ENCODE results near the gene ATG16L1.

ATG16L1 gene

GRCh38 chr2:233260661-233261060, 9.2 kb downstream of the ATG16L1 start:
- Histone ChIP-seq H3K9me3 (ENCODE audit: control insufficient read depth, insufficient read depth, low read depth, low read length) (no peaks in the 10 kb centered on the region), H3K27ac (ENCODE audit: extremely low read depth, low read depth, low read length) (no peak overlapping the region), H3K36me3 (ENCODE audit: control insufficient read depth in 2 of 2, insufficient read depth in 1 of 2, low read length in 2 of 2) (peaks cover 60 to 98% of the 10 kb centered on the region in 2 experiments), H3K4me1 (ENCODE audit: control insufficient read depth, insufficient read depth, low read length) (no peaks in the 10 kb centered on the region), H3K4me3 (ENCODE audit: low read depth, low read length) (no peak overlapping the region)
- ChIA-PET CTCF (interaction anchor here (1.0 kb wide), 1 partner anchor 501 kb away, joined by 3 read pairs; no protein-coding TSS in a partner anchor), POLR2A (no interaction called here)
- TF ChIP-seq ZFP37 (tag by site-specific recombination; IDR thresholded peaks at IDR 0.05) = no peak
- no peak for TF ChIP-seq ZNF248 (tag by site-specific recombination; IDR thresholded peaks at IDR 0.05)
- no peak for TF ChIP-seq ZNF555 (tag by site-specific recombination; conservative IDR thresholded peaks at IDR 0.05)
- TF ChIP-seq ZNF580 (tag by site-specific recombination; IDR thresholded peaks at IDR 0.05) = no peak
- no peak for TF ChIP-seq EGR2 (tag by site-specific recombination; IDR thresholded peaks at IDR 0.05; ENCODE audit: low read depth)
- no peak for TF ChIP-seq ZNF791 (tag by site-specific recombination; IDR thresholded peaks at IDR 0.05)
- TF ChIP-seq GFI1B (tag by site-specific recombination; IDR thresholded peaks at IDR 0.05) = no peak
- TF ChIP-seq KLF16 (tag by site-specific recombination; IDR thresholded peaks at IDR 0.05) = no peak
- TF ChIP-seq ZNF302 (tag by site-specific recombination; IDR thresholded peaks at IDR 0.05; ENCODE audit: low read depth) = no peak
- no peak for TF ChIP-seq KLF7 (tag by site-specific recombination; IDR thresholded peaks at IDR 0.05; ENCODE audit: borderline replicate concordance)
- no peak for TF ChIP-seq ZNF350 (tag by site-specific recombination; IDR thresholded peaks at IDR 0.05)

- H3K36me3 ChIP-seq (ENCODE audit: control insufficient read depth in 2 of 2, insufficient read depth in 1 of 2, low read length in 2 of 2) = peaks cover 60 to 98% of the 10 kb centered on the region in 2 experiments
- ChIA-PET CTCF (no interaction called here), POLR2A (interaction anchor here (0.6 kb wide), 1 partner anchor 1447 kb away, joined by 3 read pairs; no protein-coding TSS in a partner anchor)
- no peaks in the 10 kb centered on the region for H3K9me3 ChIP-seq (ENCODE audit: control insufficient read depth, insufficient read depth, low read depth, low read length)
- no peaks in the 10 kb centered on the region for H3K4me1 ChIP-seq (ENCODE audit: control insufficient read depth, insufficient read depth, low read length)
- H3K4me3 ChIP-seq (ENCODE audit: low read depth, low read length) = no peak overlapping the region
- no peak overlapping the region for H3K27ac ChIP-seq (ENCODE audit: extremely low read depth, low read depth, low read length)
- no peak for TF ChIP-seq ZNF223 (tag by site-specific recombination; IDR thresholded peaks at IDR 0.05)
- TF ChIP-seq PATZ1 (tag by site-specific recombination; IDR thresholded peaks at IDR 0.05) = no peak
- no peak for TF ChIP-seq REPIN1 (tag by site-specific recombination; IDR thresholded peaks at IDR 0.05; ENCODE audit: low read depth)
- TF ChIP-seq ZNF791 (tag by site-specific recombination; IDR thresholded peaks at IDR 0.05) = no peak
- TF ChIP-seq ZNF138 (tag by site-specific recombination; IDR thresholded peaks at IDR 0.05; ENCODE audit: borderline replicate concordance) = no peak
- no peak for TF ChIP-seq ZBTB20 (tag by site-specific recombination; IDR thresholded peaks at IDR 0.05)
- no peak for TF ChIP-seq ZNF114 (tag by site-specific recombination; IDR thresholded peaks at IDR 0.05)
Measured at GRCh38 chr2:233261819-233262555, 10.5 kb downstream of the ATG16L1 start.

- Histone ChIP-seq H3K4me3 (ENCODE audit: low read depth, low read length) (no peak overlapping the region), H3K27ac (ENCODE audit: extremely low read depth, low read depth, low read length) (no peak overlapping the region), H3K9me3 (ENCODE audit: control insufficient read depth, insufficient read depth, low read depth, low read length) (no peaks in the 10 kb centered on the region), H3K4me1 (ENCODE audit: control insufficient read depth, insufficient read depth, low read length) (no peaks in the 10 kb centered on the region), H3K36me3 (ENCODE audit: control insufficient read depth in 2 of 2, insufficient read depth in 1 of 2, low read length in 2 of 2) (peaks cover 63 to 97% of the 10 kb centered on the region in 2 experiments)
- CTCF ChIA-PET = no interaction called here
- POLR2A ChIA-PET = no interaction called here
- TF ChIP-seq ZBTB26 (tag by site-specific recombination; optimal IDR thresholded peaks at IDR 0.05) = no peak
- TF ChIP-seq ZNF785 (tag by site-specific recombination; IDR thresholded peaks at IDR 0.05) = no peak
- TF ChIP-seq PATZ1 (tag by site-specific recombination; IDR thresholded peaks at IDR 0.05) = no peak
- TF ChIP-seq ZNF560 (tag by site-specific recombination; IDR thresholded peaks at IDR 0.05; ENCODE audit: borderline replicate concordance) = no peak
- no peak for TF ChIP-seq ZNF514 (tag by site-specific recombination; IDR thresholded peaks at IDR 0.05)
- no peak for TF ChIP-seq ZNF354C (tag by site-specific recombination; IDR thresholded peaks at IDR 0.05; ENCODE audit: borderline replicate concordance, low read depth)
- no peak for TF ChIP-seq OSR2 (tag by site-specific recombination; IDR thresholded peaks at IDR 0.05)
- no peak for TF ChIP-seq ZNF211 (tag by site-specific recombination; IDR thresholded peaks at IDR 0.05; ENCODE audit: low read depth)
Measured at GRCh38 chr2:233262562-233262961, 11.1 kb downstream of the ATG16L1 start.

Measured in HEK293 (cell line).